Kidney epithelial cell (primary cell): ENCODE results near the gene ZNF419. TPM values are rescaled to one million over a fixed set of nuclear protein-coding genes. Genes with fewer than 3 reads are reported as not detected.

ENCODE experiments used
- DNase-seq: peaks from one replicate; pipeline ENCODE4 v3.0.0-alpha.2; 2010; ENCODE audit warnings: low read depth
- H3K27me3 ChIP-seq: 2 replicates; pipeline ENCODE4 v1.6.0; 2011; ENCODE audit warnings: low read length; ENCODE audit not compliant: control insufficient read depth, insufficient read depth
- H3K36me3 ChIP-seq: 2 replicates; pipeline ENCODE4 v1.5.1; 2011; ENCODE audit warnings: low read length; ENCODE audit not compliant: control insufficient read depth, insufficient read depth
- H3K4me3 ChIP-seq: 2 replicates; pipeline ENCODE4 v1.5.1; 2011; ENCODE audit warnings: low read depth, mild to moderate bottlenecking, control low read depth, low read length
- CTCF ChIP-seq: IDR thresholded peaks from 2 replicates; pipeline ENCODE4 v1.5.1; 2011; ENCODE audit warnings: mild to moderate bottlenecking, moderate library complexity, low read length, control low read depth, inconsistent platforms; ENCODE audit not compliant: insufficient read depth, poor library complexity, severe bottlenecking
- total RNA-seq: library from RNA; depleted of rRNA; stranded (reverse); fragments of >200 nt; gene quantifications from 2 replicates; pipeline ENCODE4 v1.2.3, GENCODE V29; 2015

The ZNF419 gene
- total RNA-seq, 1 donor from 2014 or later, result 11.4 TPM

- TF ChIP-seq CTCF, result no peak
- peaks cover 6% of the 10 kb centered on the region for H3K36me3 ChIP-seq
- no peak for DNase-seq
- no peak overlapping the region for H3K4me3 ChIP-seq
- H3K27me3 ChIP-seq, result no peaks in the 10 kb centered on the region
Observed at GRCh38 chr19:57537953-57538547, 50.5 kb downstream of the ZNF419 start.

Other genes with a start within 250 kb of the ZNF419 start
- gene ZNF805, start 247.1 kb upstream of the ZNF419 start, total RNA-seq, result 18.7 and 19.2 TPM in 2 replicates
- 122 and 134 TPM in 2 replicates for gene ZNF460, start 207.3 kb upstream of the ZNF419 start, total RNA-seq
- 9.8 and 12.4 TPM in 2 replicates for gene ZNF543, start 167.3 kb upstream of the ZNF419 start, total RNA-seq
- gene ZNF304, start 136.5 kb upstream of the ZNF419 start, total RNA-seq, result 8.0 and 8.3 TPM in 2 replicates
- gene TRAPPC2B, start 124.2 kb upstream of the ZNF419 start, total RNA-seq, result 16.4 and 28.7 TPM in 2 replicates
- 1.7 and 6.0 TPM in 2 replicates for gene ZNF547, start 124.2 kb upstream of the ZNF419 start, total RNA-seq
- 12.4 and 13.1 TPM in 2 replicates for gene ZNF548, start 97.9 kb upstream of the ZNF419 start, total RNA-seq
- 4.5 and 6.3 TPM in 2 replicates for gene ZNF17, start 76.6 kb upstream of the ZNF419 start, total RNA-seq
- gene ZNF749, start 52.4 kb upstream of the ZNF419 start, total RNA-seq, result 10.4 and 14.3 TPM in 2 replicates
- 0.41 and 0.54 TPM in 2 replicates for gene VN1R1, start 30.6 kb upstream of the ZNF419 start, total RNA-seq
- 9.2 and 10.0 TPM in 2 replicates for gene ZNF772, start 10.2 kb upstream of the ZNF419 start, total RNA-seq
- gene ZNF773, start 12.2 kb downstream of the ZNF419 start, total RNA-seq, result 7.9 and 11.2 TPM in 2 replicates
- 4.8 and 5.1 TPM in 2 replicates for gene ZNF549, start 39.6 kb downstream of the ZNF419 start, total RNA-seq
- 5.1 and 6.8 TPM in 2 replicates for gene ZNF550, start 72.1 kb downstream of the ZNF419 start, total RNA-seq
- 5.5 and 6.0 TPM in 2 replicates for gene ZNF416, start 91.2 kb downstream of the ZNF419 start, total RNA-seq
- 6.8 and 9.3 TPM in 2 replicates for gene ZIK1, start 96.4 kb downstream of the ZNF419 start, total RNA-seq
- 3.2 and 6.6 TPM in 2 replicates for gene ZNF530, start 112.1 kb downstream of the ZNF419 start, total RNA-seq
- gene ZNF134, start 126.5 kb downstream of the ZNF419 start, total RNA-seq, result 34.8 and 40.6 TPM in 2 replicates
- 6.9 and 10.4 TPM in 2 replicates for gene ZNF211, start 145.4 kb downstream of the ZNF419 start, total RNA-seq
- not detected in 2 replicates for gene ZSCAN4, start 181.2 kb downstream of the ZNF419 start, total RNA-seq
- 6.0 and 8.5 TPM in 2 replicates for gene ZNF551, start 194.2 kb downstream of the ZNF419 start, total RNA-seq
- 2.9 and 3.3 TPM in 2 replicates for gene ZNF154, start 221.5 kb downstream of the ZNF419 start, total RNA-seq
- gene ZNF671, start 239.9 kb downstream of the ZNF419 start, total RNA-seq, result 2.9 and 4.2 TPM in 2 replicates